Muscle layer of colon (tissue), 2 donors: ENCODE results near the gene ANKRD44.

Experiments
- H3K27ac ChIP-seq: one replicate; pipeline ENCODE4 v1.7.0; 2013; ENCODE audit warnings: low read depth, mild to moderate bottlenecking, low read length, moderate library complexity
- H3K27me3 ChIP-seq, 2 donors: one replicate each; pipeline ENCODE4 v1.7.0; 2013; ENCODE audit warnings: low read length in 2 of 2, mild to moderate bottlenecking in 2 of 2; ENCODE audit not compliant: insufficient read depth in 2 of 2, control insufficient read depth in 1 of 2
- H3K36me3 ChIP-seq: one replicate; pipeline ENCODE4 v1.7.0; 2013; ENCODE audit warnings: mild to moderate bottlenecking, low read length; ENCODE audit not compliant: insufficient read depth
- H3K4me1 ChIP-seq: one replicate; pipeline ENCODE4 v1.7.0; 2013; ENCODE audit warnings: mild to moderate bottlenecking, low read length; ENCODE audit not compliant: insufficient read depth
- H3K4me3 ChIP-seq, 2 donors: one replicate each; pipeline ENCODE4 v1.7.0; 2013; ENCODE audit warnings: low read length in 2 of 2, low read depth in 1 of 2, mild to moderate bottlenecking in 1 of 2, moderate library complexity in 1 of 2
- H3K9ac ChIP-seq: one replicate; pipeline ENCODE4 v1.7.0; 2013; ENCODE audit warnings: low read length
- H3K9me3 ChIP-seq: one replicate; pipeline ENCODE4 v1.7.0; 2013; ENCODE audit warnings: mild to moderate bottlenecking, low read length
- donor health status: abdominal sarcoma.
- donor health status: Adenocarcinoma of cecum.

The ANKRD44 gene

GRCh38 chr2:197182668-197183067, 127.9 kb downstream of the ANKRD44 start:
- Histone ChIP-seq H3K4me3 (no peak overlapping the region), H3K4me1 (peaks cover 9% of the 10 kb centered on the region), H3K9ac (no peak overlapping the region), H3K36me3 (no peaks in the 10 kb centered on the region), H3K9me3 (no peaks in the 10 kb centered on the region), H3K27ac (no peak overlapping the region), H3K27me3 (no peaks in the 10 kb centered on the region)

- no peak overlapping the region for H3K9ac ChIP-seq
- no peak overlapping the region for H3K27ac ChIP-seq
- H3K9me3 ChIP-seq = no peaks in the 10 kb centered on the region
- no peaks in the 10 kb centered on the region for H3K27me3 ChIP-seq
- H3K36me3 ChIP-seq = no peaks in the 10 kb centered on the region
- peaks cover 9% of the 10 kb centered on the region for H3K4me1 ChIP-seq
- H3K4me3 ChIP-seq = no peak overlapping the region
Measured at GRCh38 chr2:197181491-197181890, 129.1 kb downstream of the ANKRD44 start.

GRCh38 chr2:197179744-197180498, 130.7 kb downstream of the ANKRD44 start:
- no peak overlapping the region for H3K9ac ChIP-seq
- no peaks in the 10 kb centered on the region for H3K9me3 ChIP-seq
- no peak overlapping the region for H3K4me3 ChIP-seq
- H3K4me1 ChIP-seq = peaks cover 12% of the 10 kb centered on the region
- no peaks in the 10 kb centered on the region for H3K27me3 ChIP-seq
- H3K27ac ChIP-seq = peak overlapping the region; percentile 37
- no peaks in the 10 kb centered on the region for H3K36me3 ChIP-seq

- H3K36me3 ChIP-seq = no peaks in the 10 kb centered on the region
- H3K4me3 ChIP-seq = no peak overlapping the region
- peaks cover 12% of the 10 kb centered on the region for H3K4me1 ChIP-seq
- no peaks in the 10 kb centered on the region for H3K27me3 ChIP-seq
- no peak overlapping the region for H3K27ac ChIP-seq
- no peaks in the 10 kb centered on the region for H3K9me3 ChIP-seq
- no peak overlapping the region for H3K9ac ChIP-seq
Measured at GRCh38 chr2:197176522-197176921, 134.1 kb downstream of the ANKRD44 start.

GRCh38 chr2:197174539-197175094, 136.0 kb downstream of the ANKRD44 start:
- peaks cover 23% of the 10 kb centered on the region for H3K4me1 ChIP-seq
- H3K27ac ChIP-seq = no peak overlapping the region
- H3K9ac ChIP-seq = no peak overlapping the region
- H3K27me3 ChIP-seq = no peaks in the 10 kb centered on the region
- no peak overlapping the region for H3K4me3 ChIP-seq
- no peaks in the 10 kb centered on the region for H3K36me3 ChIP-seq
- H3K9me3 ChIP-seq = no peaks in the 10 kb centered on the region

GRCh38 chr2:197171582-197171981, 139.0 kb downstream of the ANKRD44 start:
- Histone ChIP-seq H3K4me1 (peaks cover 39% of the 10 kb centered on the region), H3K9me3 (no peaks in the 10 kb centered on the region), H3K27me3 (no peaks in the 10 kb centered on the region), H3K36me3 (no peaks in the 10 kb centered on the region), H3K4me3 (no peak overlapping the region), H3K9ac (no peak overlapping the region), H3K27ac (no peak overlapping the region)

GRCh38 chr2:197170208-197170607, 140.4 kb downstream of the ANKRD44 start:
- Histone ChIP-seq H3K36me3 (no peaks in the 10 kb centered on the region), H3K4me1 (peaks cover 38% of the 10 kb centered on the region), H3K9ac (no peak overlapping the region), H3K27ac (no peak overlapping the region), H3K4me3 (no peak overlapping the region), H3K27me3 (no peaks in the 10 kb centered on the region), H3K9me3 (no peaks in the 10 kb centered on the region)

- H3K36me3 ChIP-seq = no peaks in the 10 kb centered on the region
- no peaks in the 10 kb centered on the region for H3K27me3 ChIP-seq
- no peak overlapping the region for H3K4me3 ChIP-seq
- H3K9ac ChIP-seq = no peak overlapping the region
- H3K9me3 ChIP-seq = no peaks in the 10 kb centered on the region
- H3K27ac ChIP-seq = no peak overlapping the region
- peaks cover 44% of the 10 kb centered on the region for H3K4me1 ChIP-seq
Measured at GRCh38 chr2:197168705-197169104, 141.9 kb downstream of the ANKRD44 start.

- no peak overlapping the region for H3K27ac ChIP-seq
- H3K4me1 ChIP-seq = peaks cover 44% of the 10 kb centered on the region
- H3K4me3 ChIP-seq = no peak overlapping the region
- H3K27me3 ChIP-seq = no peaks in the 10 kb centered on the region
- no peaks in the 10 kb centered on the region for H3K36me3 ChIP-seq
- no peaks in the 10 kb centered on the region for H3K9me3 ChIP-seq
- no peak overlapping the region for H3K9ac ChIP-seq
Measured at GRCh38 chr2:197167608-197168314, 142.8 kb downstream of the ANKRD44 start.

- Histone ChIP-seq H3K4me1 (peaks cover 30% of the 10 kb centered on the region), H3K9me3 (no peaks in the 10 kb centered on the region), H3K9ac (no peak overlapping the region), H3K4me3 (peak overlapping the region in 1 of 2 donors; percentile 26), H3K27ac (no peak overlapping the region), H3K27me3 (no peaks in the 10 kb centered on the region), H3K36me3 (no peaks in the 10 kb centered on the region)
Measured at GRCh38 chr2:197165020-197165419, 145.6 kb downstream of the ANKRD44 start.

GRCh38 chr2:197164141-197164754, 146.3 kb downstream of the ANKRD44 start:
- no peak overlapping the region for H3K9ac ChIP-seq
- H3K27me3 ChIP-seq = no peaks in the 10 kb centered on the region
- H3K27ac ChIP-seq = no peak overlapping the region
- H3K36me3 ChIP-seq = no peaks in the 10 kb centered on the region
- peak overlapping the region; percentile 22 to 26 for H3K4me3 ChIP-seq
- no peaks in the 10 kb centered on the region for H3K9me3 ChIP-seq
- peaks cover 23% of the 10 kb centered on the region for H3K4me1 ChIP-seq
